H1 (cell line): ENCODE data around the gene ASPA. TPM values are rescaled to one million over a fixed set of nuclear protein-coding genes. Genes with fewer than 3 reads are reported as not detected.

Experiments
- CTCF ChIP-seq, 3 experiments: IDR thresholded peaks; 1 replicate in 2 of 3; 2 replicates in 1 of 3; pipeline versions ENCODE4 v1.5.1 to v1.6.1; 2011; ENCODE audit warnings: low read length in 3 of 3, mild to moderate bottlenecking in 3 of 3, inconsistent platforms in 2 of 3, low read depth in 1 of 3, moderate library complexity in 1 of 3; ENCODE audit not compliant: insufficient read depth in 1 of 3; ENCODE audit errors: control extremely low read depth in 1 of 3
- SRF ChIP-seq: IDR thresholded peaks from 2 replicates; pipeline ENCODE4 v1.6.1; 2011; ENCODE audit warnings: mild to moderate bottlenecking, low read depth, low read length, moderate library complexity
- polyA plus RNA-seq, 7 experiments: library from polyadenylated mRNA; depleted of rRNA in 3 of 7; stranded (reverse) in 5 of 7; unstranded in 2 of 7; fragments of >200 nt in 5 of 7; fragments of 200-250 nt in 2 of 7; gene quantifications; 1 replicate in 5 of 7; 2 replicates in 1 of 7; 4 replicates in 1 of 7; pipeline versions ENCODE4 v1.2.1 to v1.2.3, GENCODE V29; 2011 to 2013; ENCODE audit warnings: missing spikeins in 2 of 7, mixed read lengths in 2 of 7
- total RNA-seq: library from RNA; stranded (reverse); fragmentation: NEBNext Ultra II Directional; extraction: Animal tissue kit (Norgen Biotek cat#: 25700); gene quantifications from 2 replicates; pipeline ENCODE4 v1.2.1, GENCODE V29; 2021

Gene ASPA
- total and polyA plus RNA-seq, 2 of the 8 experiments (the other 6 are each of a cell fraction or from before 2014, with no cell fraction given) = 0.03 TPM; not detected in 1

- TF ChIP-seq SRF (no peak), CTCF (IDR thresholded peaks at IDR 0.05; ENCODE audit: control extremely low read depth in 1 of 3, insufficient read depth in 1 of 3, low read depth in 1 of 3, low read length in 3 of 3) (peak; percentile 75 to 92 (median 87))
These were observed 59.6 kb downstream of the ASPA start (continued) for GRCh38 chr17:3535253-3535995.
